ENCODE results near the gene CTDSP2. TPM values are rescaled to one million over a fixed set of nuclear protein-coding genes. Genes with fewer than 3 reads are reported as not detected.

Gene CTDSP2
- total and polyA plus RNA-seq, 10 of the 15 experiments (the other 5 are each of a cell fraction or from before 2014, with no cell fraction given), result 17.3 to 98.2 (median 54.1) TPM

GRCh38 chr12:57883057-57883456 lies 36.5 kb upstream of the CTDSP2 start:
- H3K9ac ChIP-seq (ENCODE audit: control insufficient read depth, insufficient read depth, low read length), result no peak overlapping the region
- no peaks in the 10 kb centered on the region for H3K79me2 ChIP-seq (ENCODE audit: control insufficient read depth, insufficient read depth, low read length)
- H4K20me1 ChIP-seq (ENCODE audit: control insufficient read depth, insufficient read depth), result no peaks in the 10 kb centered on the region
- ChIA-PET RAD21 (ENCODE audit: unreplicated experiment) (interaction anchor here (0.6 to 1.0 kb wide), 2 partner anchors 40 to 44 kb away, joined by 3 read pairs; no protein-coding TSS in a partner anchor), SMC1A (ENCODE audit: uncharacterized antibody, unreplicated experiment) (interaction anchor here (1.0 to 1.2 kb wide), 3 partner anchors 32 to 138 kb away, joined by 3 to 8 read pairs (median 3); partner anchors contain the start of gene TSPAN31), POLR2A (interaction anchor here (0.6 kb wide), 1 partner anchor 27 kb away, joined by 8 read pairs; no protein-coding TSS in a partner anchor), CTCF (interaction anchor here (0.5 to 2.3 kb wide), 5 partner anchors 10 to 424 kb away, joined by 3 to 6 read pairs (median 3); no protein-coding TSS in a partner anchor)
- no peak overlapping the region for H3K27ac ChIP-seq (ENCODE audit: control insufficient read depth, insufficient read depth)
- H3K4me1 ChIP-seq (ENCODE audit: control insufficient read depth, insufficient read depth, low read length), result no peaks in the 10 kb centered on the region
- H3K9me3 ChIP-seq (replicated peaks; ENCODE audit: control insufficient read depth, insufficient read depth, low read length), result no peaks in the 10 kb centered on the region; the same call in 2 of the 3 replicates
- BruUV-seq (replicated peaks), result no TSS peak
- no peak for DNase-seq (ENCODE audit: low read depth, low spot score)
- intact Hi-C loops (cut with micrococcal nuclease; ENCODE audit: unreplicated experiment), result no loop called here
- ATAC-seq, result no peak
- in situ Hi-C loops (cut with MboI), result no loop called here
- FAIRE-seq, result no peak
- H3K27me3 ChIP-seq (replicated peaks in 1 of 2; ENCODE audit: control insufficient read depth in 2 of 2, insufficient read depth in 2 of 2, low read length in 1 of 2), result no peaks in the 10 kb centered on the region; a peak in 1 of 4 replicates
- H2AFZ ChIP-seq (ENCODE audit: control insufficient read depth, low read depth, low read length), result no peak overlapping the region
- no peaks in the 10 kb centered on the region for H3K36me3 ChIP-seq (ENCODE audit: control insufficient read depth in 2 of 2, insufficient read depth in 2 of 2, low read length in 1 of 2)
- 18% methylated on average over 1 of the region's 1 CpG for WGBS (ENCODE audit: insufficient coverage, insufficient replicate concordance, low lambda C conversion rate, missing lambda C conversion rate)
- H3K4me3 ChIP-seq, result no peak overlapping the region
- no peak overlapping the region for H3K4me2 ChIP-seq (ENCODE audit: control insufficient read depth, insufficient read depth)
- no peak for TF ChIP-seq WRNIP1 (IDR thresholded peaks at IDR 0.05; ENCODE audit: borderline replicate concordance, low read depth, low read length)
- TF ChIP-seq RB1 (IDR thresholded peaks at IDR 0.05; ENCODE audit: borderline replicate concordance), result no peak
- no peak for TF ChIP-seq CREB1 (IDR thresholded peaks at IDR 0.05; ENCODE audit: low read depth)
- TF ChIP-seq BACH1 (IDR thresholded peaks at IDR 0.05; ENCODE audit: borderline replicate concordance), result no peak
- TF ChIP-seq NR2C1 (IDR thresholded peaks at IDR 0.05), result no peak
- TF ChIP-seq ATF7 (IDR thresholded peaks at IDR 0.05; ENCODE audit: low read depth), result no peak
- no peak for TF ChIP-seq PAX8 (IDR thresholded peaks at IDR 0.05)
- TF ChIP-seq HCFC1 (IDR thresholded peaks at IDR 0.05; ENCODE audit: low read length), result no peak
- no peak for TF ChIP-seq CBFB (IDR thresholded peaks at IDR 0.05; ENCODE audit: low read depth)
- TF ChIP-seq TARDBP (IDR thresholded peaks at IDR 0.05; ENCODE audit: borderline replicate concordance), result no peak
- no peak for TF ChIP-seq TBL1XR1 (IDR thresholded peaks at IDR 0.05; ENCODE audit: low read depth, low read length)
- no peak for TF ChIP-seq REST (IDR thresholded peaks at IDR 0.05; ENCODE audit: low read depth, low read length)
- TF ChIP-seq ZNF24 (IDR thresholded peaks at IDR 0.05), result no peak
- no peak for TF ChIP-seq ZNF274 (IDR thresholded peaks at IDR 0.05; ENCODE audit: insufficient read depth, insufficient read length)
- TF ChIP-seq ASH2L (IDR thresholded peaks at IDR 0.05; ENCODE audit: borderline replicate concordance, low read depth), result no peak
- TF ChIP-seq MAX (IDR thresholded peaks at IDR 0.05; ENCODE audit: low read depth, low read length), result no peak
- no peak for TF ChIP-seq E2F4 (IDR thresholded peaks at IDR 0.05; ENCODE audit: low read depth, low read length)
- TF ChIP-seq YY1 (IDR thresholded peaks at IDR 0.05; ENCODE audit: low read depth, low read length), result no peak
- TF ChIP-seq ELK1 (IDR thresholded peaks at IDR 0.05; ENCODE audit: low read depth, low read length), result no peak
